Left hindlimb (tissue), 1 donor: ENCODE data around the gene MT1H.

ENCODE experiments used
- DNase-seq: peaks from one replicate; pipeline ENCODE4 v3.0.0-alpha.2; 2018

Gene MT1H

GRCh38 chr16:56636616-56637413 lies 32.8 kb upstream of the MT1H start:
- DNase-seq, result no peak

- peak; percentile 59 for DNase-seq
Measured at GRCh38 chr16:56637814-56638750, 31.5 kb upstream of the MT1H start, which contains the start of gene MT1A. Gene MT1A (plus strand): TSS chr16:56638666. CDS start chr16:56638739, 73 bp downstream.

DNA sequence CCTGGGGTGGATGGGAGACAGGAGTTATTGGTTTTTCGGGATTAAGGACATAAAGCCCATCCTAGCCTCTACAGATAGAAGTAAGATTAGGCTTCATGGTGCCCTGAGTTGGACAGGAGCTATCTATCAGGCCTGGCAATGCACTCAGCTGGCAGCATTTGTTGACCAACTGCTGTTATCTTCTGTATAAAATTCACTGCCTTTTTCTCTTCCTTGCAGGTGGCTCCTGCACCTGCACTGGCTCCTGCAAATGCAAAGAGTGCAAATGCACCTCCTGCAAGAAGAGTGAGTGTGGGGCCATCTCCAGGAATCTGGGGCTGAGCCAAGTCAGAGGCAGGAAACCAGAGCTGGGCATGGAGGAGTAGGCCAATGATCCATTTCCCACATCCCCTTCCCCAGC lies 30.6 kb upstream of the MT1H start:
- no peak for DNase-seq

GRCh38 chr16:56640076-56640475 lies 29.5 kb upstream of the MT1H start:
- no peak for DNase-seq

- no peak for DNase-seq
Measured at GRCh38 chr16:56641166-56641565, 28.4 kb upstream of the MT1H start.

GRCh38 chr16:56643080-56643778 lies 26.4 kb upstream of the MT1H start:
- no peak for DNase-seq

DNA sequence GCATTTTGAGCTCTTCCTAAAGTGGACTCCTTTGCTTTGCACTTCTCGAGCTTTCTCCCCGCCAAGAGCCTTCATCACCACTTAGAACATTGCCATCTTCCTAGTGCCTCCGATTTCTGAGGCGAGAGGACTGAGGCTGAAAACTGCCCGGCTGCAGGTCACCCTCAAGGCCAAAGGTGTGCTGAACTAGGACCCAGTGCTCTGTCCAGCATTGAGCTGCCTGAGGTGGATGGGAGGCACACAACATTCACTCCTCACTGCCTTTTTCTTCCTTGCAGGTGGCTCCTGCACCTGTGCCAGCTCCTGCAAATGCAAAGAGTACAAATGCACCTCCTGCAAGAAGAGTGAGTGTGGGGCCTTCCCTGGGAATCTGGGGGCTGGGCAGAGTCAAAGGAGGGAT lies 25.8 kb upstream of the MT1H start:
- no peak for DNase-seq

- DNase-seq, result no peak
Measured at GRCh38 chr16:56645311-56645710, 24.3 kb upstream of the MT1H start.

GRCh38 chr16:56645838-56646237 lies 23.8 kb upstream of the MT1H start:
- no peak for DNase-seq

DNA sequence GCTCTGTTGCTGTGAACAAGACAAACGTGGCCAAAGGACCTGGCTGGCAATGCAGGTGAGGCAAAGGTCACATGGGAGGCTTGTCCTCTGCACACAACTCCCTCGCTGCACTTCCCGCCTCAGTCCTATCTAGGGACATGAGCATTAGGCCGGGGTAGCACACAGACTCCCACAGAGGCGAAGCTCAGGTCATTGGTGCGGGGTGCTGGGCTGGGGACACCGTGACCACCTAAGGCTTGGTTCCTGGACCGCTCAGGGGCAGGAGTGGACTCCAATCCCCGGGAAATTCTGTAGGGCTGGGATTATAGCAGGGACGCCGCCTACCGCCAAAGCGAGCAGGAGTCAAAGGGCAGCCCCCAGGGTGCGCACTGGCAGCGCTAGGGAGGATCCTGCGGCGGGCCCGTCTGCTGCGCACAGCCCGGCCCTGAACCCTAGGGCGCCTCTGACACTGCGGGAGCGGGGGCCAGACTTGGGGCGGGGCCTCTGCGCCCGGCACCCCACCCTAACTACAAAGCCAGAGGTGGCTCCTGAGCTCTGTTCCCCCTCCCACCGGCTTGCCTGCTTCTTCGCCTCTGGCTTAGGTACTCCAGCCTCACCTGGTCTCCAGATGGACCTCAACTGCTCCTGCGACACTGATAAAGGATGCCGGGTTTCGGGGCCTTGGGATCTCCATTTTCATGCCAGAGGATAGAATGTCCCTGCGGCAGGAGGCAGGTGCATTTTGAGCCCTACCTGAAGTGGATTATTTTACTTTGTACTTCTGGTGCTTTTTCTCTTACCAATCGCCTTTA lies 21.8 kb upstream of the MT1H start:
- DNase-seq, result no peak

GRCh38 chr16:56649271-56649670 lies 20.3 kb upstream of the MT1H start:
- DNase-seq, result no peak

- DNase-seq, result no peak
Measured at GRCh38 chr16:56649820-56650219, 19.8 kb upstream of the MT1H start.

DNA sequence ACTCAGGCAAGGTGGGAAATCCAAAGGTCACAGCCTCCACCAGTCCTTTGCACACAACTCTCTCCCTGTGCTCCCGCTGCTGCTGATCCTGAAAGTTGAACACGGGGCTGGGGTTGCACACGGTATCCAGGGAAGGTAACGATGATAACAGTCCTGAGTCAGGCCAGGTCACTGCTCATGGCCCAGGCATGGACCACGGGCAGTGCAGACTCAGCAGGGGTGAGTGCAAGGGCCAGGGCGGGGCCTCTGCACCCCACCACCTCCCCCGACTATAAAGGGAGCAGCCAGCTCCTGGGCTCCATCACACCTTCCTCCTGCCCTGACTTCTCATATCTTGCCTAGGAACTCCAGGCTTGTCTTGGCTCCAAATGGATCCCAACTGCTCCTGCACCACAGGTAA lies 18.0 kb upstream of the MT1H start, which contains the start of gene MT1B:
MT1B (plus strand) TSS at position 301 of the 400 bp plus-strand sequence; CDS start at position 369, 68 bp downstream.
- DNase-seq, result no peak

DNA sequence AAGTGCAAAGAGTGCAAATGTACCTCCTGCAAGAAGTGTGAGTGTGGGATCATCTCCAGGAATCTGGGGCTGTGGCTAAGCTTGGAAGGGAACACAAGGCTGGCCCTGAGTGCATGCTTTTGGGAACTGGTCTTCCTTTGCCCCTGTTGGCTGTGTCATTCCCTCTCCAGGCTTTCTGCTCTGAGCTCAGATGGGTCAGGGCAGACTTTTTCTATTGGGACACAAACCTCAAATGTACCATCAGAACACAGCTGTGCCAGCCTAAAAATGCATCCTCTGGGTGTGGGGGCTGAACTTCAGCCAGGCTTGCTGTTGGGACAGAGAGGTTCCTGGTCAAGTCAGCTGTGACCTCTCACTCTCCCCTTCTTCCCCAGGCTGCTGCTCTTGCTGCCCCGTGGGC lies 17.0 kb upstream of the MT1H start:
- no peak for DNase-seq

GRCh38 chr16:56653218-56653617 lies 16.4 kb upstream of the MT1H start:
- no peak for DNase-seq

DNA sequence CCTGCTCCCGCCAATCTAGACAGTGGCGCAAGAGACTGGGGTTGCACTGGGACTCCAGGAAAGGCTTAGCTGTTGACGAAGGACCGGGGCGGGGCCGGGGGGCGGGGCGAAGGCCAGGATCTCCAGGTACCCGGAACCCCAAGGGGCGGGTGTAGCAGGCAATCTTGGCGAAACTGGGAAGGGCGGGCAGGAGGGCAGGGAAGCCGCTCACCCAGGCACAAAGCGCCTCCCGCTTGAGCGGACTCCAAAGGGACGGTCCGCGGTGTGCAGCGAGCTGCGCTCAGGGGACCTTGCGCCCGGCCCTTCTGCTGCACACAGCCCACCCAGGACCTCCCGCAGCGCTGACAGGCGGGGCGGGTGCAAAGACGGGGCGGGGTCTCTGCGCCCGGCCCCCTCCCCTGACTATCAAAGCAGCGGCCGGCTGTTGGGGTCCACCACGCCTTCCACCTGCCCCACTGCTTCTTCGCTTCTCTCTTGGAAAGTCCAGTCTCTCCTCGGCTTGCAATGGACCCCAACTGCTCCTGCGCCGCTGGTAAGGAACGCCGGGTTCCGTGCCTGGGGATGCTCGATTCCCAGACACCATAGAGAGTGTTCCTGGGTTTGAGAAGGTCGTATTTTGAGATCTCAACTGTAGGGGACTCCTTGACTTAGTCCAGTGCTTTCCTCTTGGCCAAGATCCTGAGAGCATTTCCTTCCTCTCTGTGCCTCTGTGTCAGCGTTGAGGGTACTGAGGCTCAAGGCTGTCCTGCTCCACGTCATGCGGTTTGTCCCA lies 11.9 kb upstream of the MT1H start, which contains the start of gene MT1F:
MT1F (plus strand) TSS at position 405 of the 772 bp plus-strand sequence; CDS start at position 505, 100 bp downstream.
- no peak for DNase-seq

GRCh38 chr16:56658327-56658875 lies 11.2 kb upstream of the MT1H start:
- no peak for DNase-seq

GRCh38 chr16:56662357-56663354 lies 7.0 kb upstream of the MT1H start:
- no peak for DNase-seq

DNA sequence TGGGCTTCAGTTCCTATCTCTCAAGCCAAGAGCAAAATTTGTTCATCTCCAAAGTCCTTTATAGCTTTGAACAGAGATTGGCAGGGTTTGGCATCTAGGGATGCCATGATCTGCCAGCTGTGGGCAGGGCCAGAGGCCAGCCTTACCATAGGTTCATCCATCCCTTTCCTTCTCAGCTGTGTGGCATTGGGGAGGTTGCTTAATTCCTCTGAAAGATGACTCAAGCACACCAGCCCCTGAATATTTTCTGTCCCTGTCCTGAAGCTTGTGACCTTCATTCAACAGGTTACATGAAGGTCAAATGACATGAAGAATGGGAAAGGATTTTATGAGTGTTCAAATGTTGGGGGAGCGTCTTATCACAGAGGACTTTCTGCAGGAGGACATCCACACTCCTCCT lies 5.1 kb upstream of the MT1H start:
- DNase-seq, result no peak
